Neural progenitor cell (in vitro differentiated cells): ENCODE data around the gene GALNT18.

Source experiments
- CTCF ChIP-seq: fragments of 200-600 bp; sonication (generic); IDR thresholded peaks from 2 replicates; pipeline ENCODE4 v1.5.1; 2017; ENCODE audit warnings: antibody characterized with exemption, mild to moderate bottlenecking
- EZH2 ChIP-seq: fragments of 200-600 bp; sonication (generic); IDR thresholded peaks from 2 replicates; pipeline ENCODE4 v1.6.1; 2017; ENCODE audit warnings: antibody characterized with exemption, mild to moderate bottlenecking, moderate library complexity

DNA sequence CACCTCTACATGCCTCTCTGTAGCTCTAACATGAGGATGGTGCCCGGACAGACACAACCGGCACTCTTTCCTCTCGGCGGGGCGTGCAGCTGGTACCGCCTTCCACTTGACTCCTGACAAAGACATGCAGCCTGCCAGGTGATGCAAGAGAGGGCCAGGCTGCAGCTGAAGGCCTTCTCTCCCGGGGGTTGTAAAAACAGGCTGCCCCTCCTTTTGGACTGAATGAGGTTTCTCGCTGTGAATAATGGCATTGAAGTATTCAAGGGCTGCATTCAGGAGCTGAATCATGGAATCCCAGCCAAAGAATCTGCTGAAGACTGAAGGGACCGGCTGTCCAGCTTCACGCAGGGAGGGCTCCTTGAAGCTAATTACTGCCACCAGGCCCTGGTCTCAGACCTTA, 110.9 kb downstream of the GALNT18 start:
- TF ChIP-seq CTCF (no peak), EZH2 (no peak)
